GM12801 (cell line): ENCODE results near the gene HPS4.

ENCODE experiments used
- TF ChIP-seq, protein P1 (sequence below): IDR thresholded peaks from one replicate; pipeline ENCODE4 v1.5.1; 2011; ENCODE audit warnings: control low read depth; ENCODE audit not compliant: insufficient read length; ENCODE audit errors: extremely low read depth

The HPS4 gene

DNA sequence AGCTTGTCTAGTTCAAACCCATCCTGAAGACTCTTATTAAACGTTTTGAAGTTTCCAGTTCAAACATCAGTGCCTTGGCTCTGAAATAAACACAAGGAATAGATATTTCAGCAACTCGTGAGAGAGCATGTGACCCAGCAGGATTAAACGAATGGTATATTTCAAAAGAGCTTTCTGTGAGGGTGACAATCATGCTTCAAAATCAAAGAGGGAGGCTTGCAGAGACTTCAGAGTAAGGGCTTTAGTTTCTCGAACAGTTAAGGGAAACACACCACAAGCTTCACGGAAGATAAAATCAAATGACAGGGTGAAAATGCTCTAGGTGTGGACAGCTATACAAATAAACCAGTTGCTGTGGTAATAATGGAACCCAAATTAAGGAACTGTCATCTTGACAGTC is 1.4 kb downstream of the HPS4 start:
- TF ChIP-seq, protein P1, sequence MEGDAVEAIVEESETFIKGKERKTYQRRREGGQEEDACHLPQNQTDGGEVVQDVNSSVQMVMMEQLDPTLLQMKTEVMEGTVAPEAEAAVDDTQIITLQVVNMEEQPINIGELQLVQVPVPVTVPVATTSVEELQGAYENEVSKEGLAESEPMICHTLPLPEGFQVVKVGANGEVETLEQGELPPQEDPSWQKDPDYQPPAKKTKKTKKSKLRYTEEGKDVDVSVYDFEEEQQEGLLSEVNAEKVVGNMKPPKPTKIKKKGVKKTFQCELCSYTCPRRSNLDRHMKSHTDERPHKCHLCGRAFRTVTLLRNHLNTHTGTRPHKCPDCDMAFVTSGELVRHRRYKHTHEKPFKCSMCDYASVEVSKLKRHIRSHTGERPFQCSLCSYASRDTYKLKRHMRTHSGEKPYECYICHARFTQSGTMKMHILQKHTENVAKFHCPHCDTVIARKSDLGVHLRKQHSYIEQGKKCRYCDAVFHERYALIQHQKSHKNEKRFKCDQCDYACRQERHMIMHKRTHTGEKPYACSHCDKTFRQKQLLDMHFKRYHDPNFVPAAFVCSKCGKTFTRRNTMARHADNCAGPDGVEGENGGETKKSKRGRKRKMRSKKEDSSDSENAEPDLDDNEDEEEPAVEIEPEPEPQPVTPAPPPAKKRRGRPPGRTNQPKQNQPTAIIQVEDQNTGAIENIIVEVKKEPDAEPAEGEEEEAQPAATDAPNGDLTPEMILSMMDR, result no peak

DNA sequence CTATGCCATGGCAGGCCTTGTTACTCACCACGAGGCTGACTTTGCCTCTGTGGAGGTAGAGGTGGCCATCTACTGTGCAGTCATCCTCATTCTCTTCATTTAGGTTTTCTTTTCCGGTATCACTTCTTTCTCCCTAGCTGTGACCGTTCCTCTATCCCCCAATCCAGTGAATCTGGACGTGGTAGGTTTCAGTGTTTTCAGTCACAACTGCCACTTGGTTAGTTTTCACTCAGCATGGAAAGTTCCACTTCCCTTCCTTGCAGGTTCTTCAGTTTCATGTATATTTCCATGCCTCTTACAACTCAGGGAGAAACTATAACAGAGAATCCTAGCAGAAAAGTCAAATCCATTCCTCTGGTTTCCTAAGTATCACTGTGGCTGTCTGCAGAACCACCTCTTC is 1.9 kb downstream of the HPS4 start:
- TF ChIP-seq, protein P1, result no peak

DNA sequence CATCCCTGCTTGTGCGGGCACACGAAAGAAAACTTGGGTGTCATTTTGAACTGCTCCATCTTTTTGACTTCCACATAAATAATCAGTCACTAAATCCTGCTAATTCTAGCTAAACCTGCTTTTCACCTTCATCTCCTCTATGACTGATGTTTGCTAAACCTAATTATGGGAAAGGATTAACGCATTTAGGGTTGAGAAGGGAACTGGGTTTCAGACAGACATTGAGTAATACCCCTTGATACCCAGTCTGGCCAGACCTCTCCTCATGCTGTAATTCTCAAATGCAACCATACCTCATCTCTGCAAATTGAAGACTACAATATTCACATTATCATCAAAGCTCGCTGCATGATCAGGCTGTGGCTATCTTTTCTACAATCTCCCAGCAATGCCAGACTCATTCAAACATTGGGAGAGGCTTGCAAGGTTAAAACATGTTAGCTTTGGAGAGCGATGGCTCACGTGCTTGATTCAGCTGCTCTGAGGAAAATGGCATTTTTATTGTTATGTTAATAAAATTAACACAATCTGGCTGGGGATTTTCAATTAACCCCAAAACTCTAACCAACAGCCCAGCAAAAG is 2.4 kb downstream of the HPS4 start:
- TF ChIP-seq, protein P1, result no peak

DNA sequence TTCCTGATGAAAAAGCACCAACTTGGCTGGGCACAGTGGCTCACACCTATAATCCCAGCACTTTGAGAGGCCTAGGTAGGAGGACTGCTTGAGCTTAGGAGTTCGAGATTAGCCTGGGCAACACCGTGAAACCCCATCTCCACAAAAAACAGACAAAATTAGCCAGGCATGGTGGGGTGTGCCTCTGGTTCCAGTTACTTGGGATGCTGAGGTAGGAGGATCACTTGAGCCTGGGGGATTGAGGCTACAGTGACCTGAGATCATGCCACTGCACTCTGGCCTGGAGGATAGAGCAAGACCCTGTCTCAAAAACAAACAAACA is 3.0 kb downstream of the HPS4 start:
- TF ChIP-seq, protein P1, result no peak

DNA sequence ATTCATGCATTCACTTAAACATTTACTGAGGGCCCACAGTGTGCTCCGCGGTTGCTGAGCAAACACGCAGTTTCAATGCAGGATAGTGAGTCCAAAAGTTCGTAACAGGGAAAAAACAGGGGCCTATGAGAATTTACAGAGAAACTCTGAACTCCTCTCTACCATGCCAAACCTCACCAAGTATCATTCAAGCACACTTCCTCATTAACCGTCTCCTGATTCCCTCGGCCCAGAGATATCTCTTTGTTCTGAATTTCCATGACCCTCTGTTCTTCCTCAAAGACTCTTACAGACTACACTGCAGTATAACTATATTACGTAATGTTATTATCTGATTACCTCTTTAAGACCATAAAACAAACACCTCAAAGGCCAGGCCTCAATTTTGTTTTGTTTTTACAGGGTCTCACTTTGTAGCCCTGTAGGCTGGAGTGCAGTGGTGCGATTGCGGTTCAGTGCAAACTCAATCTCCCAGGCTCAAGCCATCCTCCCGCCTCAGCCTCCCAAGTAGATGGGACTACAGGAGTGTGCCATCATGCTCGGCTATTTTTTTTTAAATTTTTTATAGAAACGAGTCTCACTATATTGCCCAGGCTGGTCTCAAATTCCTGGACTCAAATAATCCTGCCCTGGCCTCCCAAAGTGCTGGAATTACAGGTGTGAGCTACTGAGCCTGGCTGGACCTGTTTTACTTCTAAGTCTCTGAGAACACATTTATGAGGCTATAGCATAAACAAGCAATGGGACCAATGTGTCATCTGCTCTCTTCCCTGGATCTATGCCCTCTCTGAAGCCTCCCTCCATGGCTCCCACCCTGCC is 3.6 kb downstream of the HPS4 start:
- TF ChIP-seq, protein P1, result no peak

DNA sequence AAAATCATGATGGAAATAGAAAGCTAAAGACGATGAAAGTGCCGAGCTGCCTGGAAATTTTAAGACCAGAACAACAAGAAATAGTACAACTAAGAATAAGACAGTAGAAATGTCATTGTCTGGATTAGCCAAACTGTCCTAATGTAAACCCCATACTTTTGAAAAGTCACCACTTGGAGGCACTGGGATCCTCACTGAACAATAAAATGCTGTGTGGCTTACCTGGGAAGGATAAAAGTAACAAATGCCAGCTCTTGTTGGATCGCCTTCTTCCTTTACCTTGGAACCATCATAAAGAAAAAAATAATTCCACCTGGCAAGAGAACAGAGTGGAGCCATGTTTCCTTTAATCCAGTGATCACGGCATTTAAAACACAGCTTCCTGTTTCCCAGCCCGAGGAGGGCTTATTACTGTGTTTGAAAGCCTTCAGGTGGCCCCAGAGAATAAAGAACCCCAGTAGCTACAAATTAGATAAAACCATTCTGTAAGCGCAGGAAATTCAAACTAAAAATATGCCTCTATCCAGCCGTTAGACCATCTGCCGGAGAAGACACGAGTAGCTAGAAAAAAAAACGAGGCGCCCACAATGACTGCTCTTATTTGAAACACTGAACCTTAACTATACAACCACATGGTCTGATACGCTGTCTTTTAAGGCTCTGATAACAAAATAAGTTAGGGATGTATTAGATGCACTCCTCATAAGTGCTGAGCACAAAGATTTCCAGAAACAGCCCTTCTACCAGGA is 4.4 kb downstream of the HPS4 start:
- TF ChIP-seq, protein P1, result no peak

DNA sequence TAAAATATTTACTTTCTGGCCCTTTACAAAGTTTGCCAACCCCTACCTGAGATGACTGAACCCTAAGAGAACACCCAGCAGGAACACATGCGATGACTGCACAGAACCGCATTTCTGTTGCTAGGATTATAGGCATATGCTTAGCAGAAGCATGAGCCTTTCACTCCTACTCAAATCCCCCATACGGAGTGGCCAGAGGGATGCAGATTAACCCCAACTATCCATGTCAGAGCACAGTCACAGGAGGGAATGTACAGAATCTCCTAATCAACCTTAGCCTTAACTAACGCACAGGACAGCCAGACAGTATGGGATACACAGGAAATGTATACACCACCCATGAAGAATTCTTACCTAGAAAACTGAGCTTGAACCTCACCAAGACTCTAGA is 6.2 kb downstream of the HPS4 start:
- TF ChIP-seq, protein P1, result no peak
